HEK293 (cell line): ENCODE data around the gene ABCF2.

Experiments
- CTCF ChIA-PET: fragments of 350-600 bp; formaldehyde crosslinking; extraction: SDS; loops from one replicate; lab custom pipeline; 2021; ENCODE audit warnings: antibody characterized with exemption; lab: Yijun Ruan, JAX
- POLR2A ChIA-PET: fragments of 300-600 bp; formaldehyde crosslinking; extraction: SDS; loops from one replicate; lab custom pipeline; 2020; ENCODE audit warnings: antibody characterized with exemption, inconsistent platforms; lab: Yijun Ruan, JAX
- H3K27ac ChIP-seq: fragments of 200-500 bp; sonication (Bioruptor generic); 2 replicates; pipeline ENCODE4 v1.5.1; 2014; ENCODE audit warnings: low read depth, low read length, control low read depth, inconsistent platforms; ENCODE audit errors: extremely low read depth
- H3K36me3 ChIP-seq, 2 experiments: fragments of 200-500 bp in 1 of 2; sonication (Bioruptor generic) in 1 of 2; 1 replicate in 1 of 2; 2 replicates in 1 of 2; pipeline ENCODE4 v1.5.1; 2014 to 2017; ENCODE audit warnings: inconsistent platforms in 2 of 2, low read length in 2 of 2; ENCODE audit not compliant: control insufficient read depth in 2 of 2, insufficient read depth in 1 of 2
- H3K4me1 ChIP-seq: fragments of 200-500 bp; sonication (Bioruptor generic); 2 replicates; pipeline ENCODE4 v1.5.1; 2014; ENCODE audit warnings: mild to moderate bottlenecking, low read length, inconsistent platforms; ENCODE audit not compliant: control insufficient read depth, insufficient read depth
- H3K4me3 ChIP-seq: 2 replicates; pipeline ENCODE4 v1.5.1; 2011; ENCODE audit warnings: low read depth, mild to moderate bottlenecking, control low read depth, low read length, moderate library complexity
- H3K9me3 ChIP-seq: fragments of 200-500 bp; sonication (Bioruptor generic); 2 replicates; pipeline ENCODE4 v1.5.1; 2014; ENCODE audit warnings: low read depth, low read length, inconsistent platforms; ENCODE audit not compliant: control insufficient read depth, insufficient read depth
- FEZF1 ChIP-seq: fragments of 450-650 bp; formaldehyde crosslinking; IDR thresholded peaks from 2 replicates; pipeline ENCODE4 v1.5.1; 2016; ENCODE audit warnings: missing biosample characterization, missing genetic modification characterization
- KLF7 ChIP-seq: fragments of 450-650 bp; formaldehyde crosslinking; IDR thresholded peaks from 2 replicates; pipeline ENCODE4 v1.5.1; 2016; ENCODE audit warnings: missing biosample characterization, missing genetic modification characterization, borderline replicate concordance
- ZBTB10 ChIP-seq: fragments of 450-650 bp; formaldehyde crosslinking; IDR thresholded peaks from 2 replicates; pipeline ENCODE4 v1.5.1; 2016; ENCODE audit warnings: missing biosample characterization, missing genetic modification characterization
- ZFP3 ChIP-seq: fragments of 450-650 bp; formaldehyde crosslinking; IDR thresholded peaks from 2 replicates; pipeline ENCODE4 v1.5.1; 2016; ENCODE audit warnings: low read depth, missing biosample characterization, missing genetic modification characterization
- ZFP69B ChIP-seq: fragments of 450-650 bp; formaldehyde crosslinking; IDR thresholded peaks from 2 replicates; pipeline ENCODE4 v1.5.1; 2016; ENCODE audit warnings: missing biosample characterization, missing genetic modification characterization
- ZNF114 ChIP-seq: fragments of 450-650 bp; formaldehyde crosslinking; IDR thresholded peaks from 2 replicates; pipeline ENCODE4 v1.5.0; 2017; ENCODE audit warnings: missing biosample characterization, missing genetic modification characterization
- ZNF148 ChIP-seq: fragments of 450-650 bp; formaldehyde crosslinking; IDR thresholded peaks from 2 replicates; pipeline ENCODE4 v1.5.0; 2017; ENCODE audit warnings: missing biosample characterization, missing genetic modification characterization, borderline replicate concordance
- ZNF155 ChIP-seq: fragments of 450-650 bp; formaldehyde crosslinking; IDR thresholded peaks from 2 replicates; pipeline ENCODE4 v1.5.1; 2016; ENCODE audit warnings: missing biosample characterization, missing genetic modification characterization
- ZNF16 ChIP-seq: fragments of 450-650 bp; formaldehyde crosslinking; IDR thresholded peaks from 2 replicates; pipeline ENCODE4 v1.5.1; 2016; ENCODE audit warnings: low read depth, missing biosample characterization, missing genetic modification characterization
- ZNF211 ChIP-seq: fragments of 450-650 bp; formaldehyde crosslinking; IDR thresholded peaks from 2 replicates; pipeline ENCODE4 v1.5.1; 2016; ENCODE audit warnings: low read depth, missing biosample characterization, missing genetic modification characterization
- ZNF223 ChIP-seq: fragments of 450-650 bp; formaldehyde crosslinking; IDR thresholded peaks from 2 replicates; pipeline ENCODE4 v1.5.1; 2016; ENCODE audit warnings: missing biosample characterization, missing genetic modification characterization
- ZNF23 ChIP-seq: fragments of 450-650 bp; formaldehyde crosslinking; IDR thresholded peaks from 2 replicates; pipeline ENCODE4 v1.5.1; 2016; ENCODE audit warnings: missing biosample characterization, missing genetic modification characterization, borderline replicate concordance
- ZNF26 ChIP-seq: fragments of 450-650 bp; formaldehyde crosslinking; IDR thresholded peaks from 2 replicates; pipeline ENCODE4 v1.5.1; 2016; ENCODE audit warnings: missing biosample characterization, missing genetic modification characterization
- ZNF366 ChIP-seq: fragments of 450-650 bp; formaldehyde crosslinking; conservative IDR thresholded peaks from 2 replicates; pipeline ENCODE4 v1.5.1; 2016; ENCODE audit warnings: missing biosample characterization, missing genetic modification characterization
- ZNF391 ChIP-seq: fragments of 450-650 bp; formaldehyde crosslinking; IDR thresholded peaks from 2 replicates; pipeline ENCODE4 v1.5.1; 2016; ENCODE audit warnings: low read depth, missing biosample characterization, missing genetic modification characterization, borderline replicate concordance
- ZNF404 ChIP-seq: fragments of 450-650 bp; formaldehyde crosslinking; IDR thresholded peaks from 2 replicates; pipeline ENCODE4 v1.5.1; 2017; ENCODE audit warnings: missing biosample characterization, missing genetic modification characterization
- ZNF530 ChIP-seq: fragments of 450-650 bp; formaldehyde crosslinking; IDR thresholded peaks from 2 replicates; pipeline ENCODE4 v1.5.1; 2016; ENCODE audit warnings: low read depth, missing biosample characterization, missing genetic modification characterization
- ZNF548 ChIP-seq: fragments of 450-650 bp; formaldehyde crosslinking; IDR thresholded peaks from 2 replicates; pipeline ENCODE4 v1.5.1; 2016; ENCODE audit warnings: missing biosample characterization, missing genetic modification characterization
- ZNF549 ChIP-seq: fragments of 450-650 bp; IDR thresholded peaks from 2 replicates; pipeline ENCODE4 v1.5.1; 2018; ENCODE audit warnings: missing biosample characterization, missing genetic modification characterization, mild to moderate bottlenecking, inconsistent platforms, moderate library complexity
- ZNF555 ChIP-seq: fragments of 450-650 bp; formaldehyde crosslinking; conservative IDR thresholded peaks from 2 replicates; pipeline ENCODE4 v1.5.1; 2017; ENCODE audit warnings: missing biosample characterization, mild to moderate bottlenecking, missing genetic modification characterization, inconsistent platforms
- ZNF560 ChIP-seq: fragments of 450-650 bp; formaldehyde crosslinking; IDR thresholded peaks from 2 replicates; pipeline ENCODE4 v1.5.1; 2017; ENCODE audit warnings: missing biosample characterization, missing genetic modification characterization, borderline replicate concordance
- ZNF571 ChIP-seq: fragments of 450-650 bp; formaldehyde crosslinking; IDR thresholded peaks from 2 replicates; pipeline ENCODE4 v1.5.0; 2017; ENCODE audit warnings: missing biosample characterization, missing genetic modification characterization
- ZNF596 ChIP-seq: fragments of 450-650 bp; IDR thresholded peaks from 2 replicates; pipeline ENCODE4 v1.5.0; 2018; ENCODE audit warnings: missing biosample characterization, mild to moderate bottlenecking, missing genetic modification characterization, moderate library complexity
- ZNF610 ChIP-seq: fragments of 450-650 bp; formaldehyde crosslinking; IDR thresholded peaks from 2 replicates; pipeline ENCODE4 v1.5.1; 2016; ENCODE audit warnings: missing biosample characterization, missing genetic modification characterization, borderline replicate concordance
- ZNF623 ChIP-seq: fragments of 450-650 bp; formaldehyde crosslinking; IDR thresholded peaks from 2 replicates; pipeline ENCODE4 v1.5.1; 2016; ENCODE audit warnings: missing biosample characterization, missing genetic modification characterization
- ZNF624 ChIP-seq: fragments of 450-650 bp; formaldehyde crosslinking; IDR thresholded peaks from 2 replicates; pipeline ENCODE4 v1.5.1; 2017; ENCODE audit warnings: missing biosample characterization, missing genetic modification characterization
- ZNF629 ChIP-seq: fragments of 450-650 bp; formaldehyde crosslinking; IDR thresholded peaks from 2 replicates; pipeline ENCODE4 v1.5.1; 2017; ENCODE audit warnings: missing biosample characterization, missing genetic modification characterization
- ZNF777 ChIP-seq: fragments of 450-650 bp; formaldehyde crosslinking; IDR thresholded peaks from 2 replicates; pipeline ENCODE4 v1.5.1; 2017; ENCODE audit warnings: missing biosample characterization, missing genetic modification characterization, borderline replicate concordance
- ZSCAN30 ChIP-seq: fragments of 450-650 bp; IDR thresholded peaks from 2 replicates; pipeline ENCODE4 v1.5.1; 2018; ENCODE audit warnings: missing biosample characterization, mild to moderate bottlenecking, missing genetic modification characterization, moderate library complexity

ABCF2 gene

GRCh38 chr7:151185762-151186639 lies 41.0 kb downstream of the ABCF2 start:
- CTCF ChIA-PET, result interaction anchor here (0.7 kb wide), 1 partner anchor 7 kb away, joined by 4 read pairs; no protein-coding TSS in a partner anchor

GRCh38 chr7:151181011-151181431 lies 46.0 kb downstream of the ABCF2 start:
- H3K36me3 ChIP-seq, result no peaks in the 10 kb centered on the region
- CTCF ChIA-PET, result interaction anchor here (1.0 to 2.9 kb wide), 2 partner anchors 12 to 129 kb away, joined by 3 to 13 read pairs; no protein-coding TSS in a partner anchor
- no peak for TF ChIP-seq ZNF404
- no peak for TF ChIP-seq ZNF629
- TF ChIP-seq ZNF211 (tag by site-specific recombination), result no peak
- TF ChIP-seq FEZF1 (tag by site-specific recombination), result no peak
- TF ChIP-seq ZNF610 (tag by site-specific recombination), result no peak
- TF ChIP-seq KLF7, result no peak
- no peak for TF ChIP-seq ZNF366 (tag by site-specific recombination)
- TF ChIP-seq ZNF530 (tag by site-specific recombination), result no peak
- no peak for TF ChIP-seq ZNF596
- TF ChIP-seq ZNF23 (tag by site-specific recombination), result no peak
- TF ChIP-seq ZNF548, result no peak
- no peak for TF ChIP-seq ZNF155 (tag by site-specific recombination)
- no peak for TF ChIP-seq ZNF560 (tag by site-specific recombination)
- no peak for TF ChIP-seq ZNF26 (tag by site-specific recombination)
- TF ChIP-seq ZNF624, result no peak
- TF ChIP-seq ZNF623 (tag by site-specific recombination), result no peak
- no peak for TF ChIP-seq ZFP69B

More at GRCh38 chr7:151185762-151186639, 41.0 kb downstream of the ABCF2 start:
- H3K4me1 ChIP-seq, result no peaks in the 10 kb centered on the region
- no peak overlapping the region for H3K4me3 ChIP-seq
- no peak overlapping the region for H3K27ac ChIP-seq
- POLR2A ChIA-PET, result no interaction called here
- H3K36me3 ChIP-seq, result no peaks in the 10 kb centered on the region
- H3K9me3 ChIP-seq, result no peaks in the 10 kb centered on the region
- TF ChIP-seq ZNF571 (no peak), ZNF555 (tag by site-specific recombination) (no peak), ZNF16 (tag by site-specific recombination) (no peak), ZBTB10 (tag by site-specific recombination) (no peak), ZNF391 (tag by site-specific recombination) (no peak), ZNF777 (tag by site-specific recombination) (no peak), ZSCAN30 (tag by site-specific recombination) (no peak), ZNF549 (tag by site-specific recombination) (no peak), ZNF223 (tag by site-specific recombination) (no peak), ZFP3 (tag by site-specific recombination) (no peak), ZNF148 (tag by site-specific recombination) (no peak), ZNF114 (tag by site-specific recombination) (no peak)
- TF ChIP-seq, all 188 proteins: peak for 0

More at GRCh38 chr7:151181011-151181431, 46.0 kb downstream of the ABCF2 start:
- Histone ChIP-seq H3K4me3 (no peak overlapping the region), H3K9me3 (no peaks in the 10 kb centered on the region), H3K27ac (no peak overlapping the region), H3K4me1 (no peaks in the 10 kb centered on the region)
- POLR2A ChIA-PET, result no interaction called here
